ENCODE results near the gene KLF12. TPM values are rescaled to one million over a fixed set of nuclear protein-coding genes. Genes with fewer than 3 reads are reported as not detected.

KLF12 gene
- polyA plus RNA-seq, 1 experiment, result 16.3 TPM

DNA sequence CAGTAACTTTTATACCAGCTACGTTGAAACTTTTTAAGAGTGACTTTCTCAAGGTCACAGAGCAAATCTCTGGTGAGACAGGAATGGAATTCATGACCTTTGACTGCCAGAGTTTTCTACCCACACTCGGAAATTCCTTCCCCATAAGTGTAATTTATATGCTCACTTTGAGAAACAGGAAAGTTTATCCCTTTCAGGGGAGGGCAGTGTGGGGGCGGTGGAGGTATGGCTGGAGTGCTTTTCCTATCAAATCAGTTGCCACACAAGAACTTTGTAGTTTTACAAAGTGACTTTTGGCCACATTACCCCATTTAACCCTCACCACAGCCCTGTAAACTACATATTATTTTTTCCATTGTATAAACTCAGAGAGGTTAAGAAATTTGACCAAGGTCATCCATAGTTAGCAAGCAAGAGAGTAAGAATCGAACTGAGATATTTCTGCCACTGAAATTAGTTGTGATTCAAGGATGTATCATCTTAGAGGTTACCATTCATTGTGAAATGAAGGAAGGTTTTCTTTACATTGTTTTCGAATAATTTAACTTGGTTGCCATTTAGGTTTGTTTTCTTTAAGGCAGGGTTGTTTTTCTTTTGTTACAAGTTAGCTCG is 5.9 kb downstream of the KLF12 start:
- no peaks in the 10 kb centered on the region for H3K27me3 ChIP-seq (ENCODE audit: control insufficient read depth, insufficient read depth, low read length)
- ChIA-PET CTCF (no interaction called here), POLR2A (no interaction called here)
- no peaks in the 10 kb centered on the region for H3K36me3 ChIP-seq (ENCODE audit: control insufficient read depth, insufficient read depth, low read length)
- no peak for DNase-seq (ENCODE audit: low read depth)
- H3K4me3 ChIP-seq (ENCODE audit: low read depth, low read length), result no peak overlapping the region
- TF ChIP-seq, protein P1, sequence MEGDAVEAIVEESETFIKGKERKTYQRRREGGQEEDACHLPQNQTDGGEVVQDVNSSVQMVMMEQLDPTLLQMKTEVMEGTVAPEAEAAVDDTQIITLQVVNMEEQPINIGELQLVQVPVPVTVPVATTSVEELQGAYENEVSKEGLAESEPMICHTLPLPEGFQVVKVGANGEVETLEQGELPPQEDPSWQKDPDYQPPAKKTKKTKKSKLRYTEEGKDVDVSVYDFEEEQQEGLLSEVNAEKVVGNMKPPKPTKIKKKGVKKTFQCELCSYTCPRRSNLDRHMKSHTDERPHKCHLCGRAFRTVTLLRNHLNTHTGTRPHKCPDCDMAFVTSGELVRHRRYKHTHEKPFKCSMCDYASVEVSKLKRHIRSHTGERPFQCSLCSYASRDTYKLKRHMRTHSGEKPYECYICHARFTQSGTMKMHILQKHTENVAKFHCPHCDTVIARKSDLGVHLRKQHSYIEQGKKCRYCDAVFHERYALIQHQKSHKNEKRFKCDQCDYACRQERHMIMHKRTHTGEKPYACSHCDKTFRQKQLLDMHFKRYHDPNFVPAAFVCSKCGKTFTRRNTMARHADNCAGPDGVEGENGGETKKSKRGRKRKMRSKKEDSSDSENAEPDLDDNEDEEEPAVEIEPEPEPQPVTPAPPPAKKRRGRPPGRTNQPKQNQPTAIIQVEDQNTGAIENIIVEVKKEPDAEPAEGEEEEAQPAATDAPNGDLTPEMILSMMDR (IDR thresholded peaks at IDR 0.05; ENCODE audit: insufficient read depth, low read depth, low read length), result no peak

DNA sequence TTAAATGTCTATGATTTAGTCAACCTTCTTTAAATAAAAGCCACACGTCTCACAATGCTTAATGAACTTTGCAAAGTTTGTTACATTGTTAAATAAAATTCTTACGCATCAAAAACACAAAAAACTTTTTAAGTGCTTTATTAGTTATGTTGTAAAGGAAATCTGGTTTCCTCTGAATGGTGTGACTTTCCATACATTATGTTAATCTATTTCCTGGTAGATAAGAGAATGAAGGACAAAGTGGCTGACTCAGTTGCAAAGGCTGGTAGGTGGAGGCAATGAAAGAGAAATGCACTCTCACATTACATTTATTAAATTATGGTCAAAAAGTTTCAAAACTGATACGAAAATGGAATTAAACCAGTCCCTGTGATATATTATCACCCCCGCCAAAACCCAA is 15.9 kb downstream of the KLF12 start:
- Histone ChIP-seq H3K27me3 (ENCODE audit: control insufficient read depth, insufficient read depth, low read length) (no peaks in the 10 kb centered on the region), H3K4me3 (ENCODE audit: low read depth, low read length) (no peak overlapping the region), H3K36me3 (ENCODE audit: control insufficient read depth, insufficient read depth, low read length) (no peaks in the 10 kb centered on the region)
- ChIA-PET POLR2A (no interaction called here), CTCF (no interaction called here)
- TF ChIP-seq, protein P1 (IDR thresholded peaks at IDR 0.05; ENCODE audit: insufficient read depth, low read depth, low read length), result no peak
- DNase-seq (ENCODE audit: low read depth), result no peak

DNA sequence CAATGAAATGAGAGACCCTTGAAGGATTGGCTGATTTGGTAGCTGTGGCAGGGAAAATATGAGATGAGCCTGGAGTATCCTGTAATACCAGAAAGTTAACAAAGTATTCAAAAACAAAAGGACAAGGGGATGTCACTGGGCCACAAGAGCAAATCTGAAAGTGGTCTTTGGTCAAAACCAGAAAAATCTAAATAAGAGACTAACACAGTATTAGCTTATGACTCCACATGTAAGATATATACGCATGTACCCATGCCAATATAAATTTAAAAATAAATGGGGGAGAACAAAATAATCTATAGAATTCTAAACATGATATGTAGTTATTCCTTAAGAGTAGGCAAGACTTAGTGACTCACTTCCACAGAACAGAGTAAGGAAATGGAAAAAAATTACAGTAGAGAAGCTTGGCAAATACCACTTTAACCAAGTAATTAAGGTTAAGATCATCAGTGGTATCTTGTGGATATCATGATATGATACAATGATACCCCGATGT is 16.9 kb downstream of the KLF12 start:
- ChIA-PET CTCF (no interaction called here), POLR2A (no interaction called here)
- Histone ChIP-seq H3K36me3 (ENCODE audit: control insufficient read depth, insufficient read depth, low read length) (no peaks in the 10 kb centered on the region), H3K27me3 (ENCODE audit: control insufficient read depth, insufficient read depth, low read length) (no peaks in the 10 kb centered on the region), H3K4me3 (ENCODE audit: low read depth, low read length) (no peak overlapping the region)
- DNase-seq (ENCODE audit: low read depth), result no peak
- TF ChIP-seq, protein P1 (IDR thresholded peaks at IDR 0.05; ENCODE audit: insufficient read depth, low read depth, low read length), result no peak

DNA sequence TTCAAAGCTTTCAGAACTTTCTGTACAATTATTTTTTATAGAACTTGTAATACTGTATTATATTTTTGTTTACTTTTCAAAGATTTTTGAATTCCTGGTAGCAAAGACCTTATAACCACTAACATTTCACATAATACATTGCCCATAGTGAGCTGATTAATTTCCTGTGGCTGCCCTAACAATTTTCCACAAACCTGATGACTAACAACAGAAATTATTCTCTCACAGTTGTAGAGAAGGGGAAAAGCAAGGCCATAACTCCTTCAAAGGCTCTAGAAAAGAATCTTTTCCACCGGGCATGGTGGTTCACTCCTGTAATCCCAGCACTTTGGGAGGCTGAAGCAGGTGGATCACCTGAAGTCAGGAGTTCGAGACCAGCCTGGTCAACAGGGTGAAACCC is 19.1 kb downstream of the KLF12 start:
- TF ChIP-seq, protein P1 (IDR thresholded peaks at IDR 0.05; ENCODE audit: insufficient read depth, low read depth, low read length), result no peak
- CTCF ChIA-PET, result interaction anchor here (1.0 kb wide), 1 partner anchor 1105 kb away, joined by 3 read pairs; no protein-coding TSS in a partner anchor
- H3K4me3 ChIP-seq (ENCODE audit: low read depth, low read length), result no peak overlapping the region
- H3K36me3 ChIP-seq (ENCODE audit: control insufficient read depth, insufficient read depth, low read length), result no peaks in the 10 kb centered on the region
- no peaks in the 10 kb centered on the region for H3K27me3 ChIP-seq (ENCODE audit: control insufficient read depth, insufficient read depth, low read length)
- DNase-seq (ENCODE audit: low read depth), result no peak
- POLR2A ChIA-PET, result no interaction called here

DNA sequence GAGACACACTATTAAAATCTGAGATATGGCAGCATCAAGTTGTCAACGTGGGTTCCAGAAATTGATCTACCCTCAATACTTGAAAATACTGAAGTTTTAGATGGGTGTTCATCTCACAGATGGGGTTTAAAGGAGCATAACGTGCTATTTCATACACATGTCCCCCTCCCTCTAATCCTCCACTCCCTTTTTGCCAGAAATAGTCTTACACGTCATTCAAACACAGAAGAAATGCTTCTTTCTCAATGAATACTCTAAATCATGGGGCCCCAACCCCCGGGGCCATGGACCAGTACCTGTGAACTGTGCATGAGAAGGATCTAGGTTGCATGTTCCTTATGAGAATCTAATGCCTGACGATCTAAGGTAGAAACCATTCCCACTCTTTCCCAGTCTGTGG is 19.6 kb downstream of the KLF12 start:
- H3K36me3 ChIP-seq (ENCODE audit: control insufficient read depth, insufficient read depth, low read length), result no peaks in the 10 kb centered on the region
- ChIA-PET CTCF (interaction anchor here (1.0 kb wide), 1 partner anchor 1105 kb away, joined by 3 read pairs; no protein-coding TSS in a partner anchor), POLR2A (no interaction called here)
- DNase-seq (ENCODE audit: low read depth), result no peak
- TF ChIP-seq, protein P1 (IDR thresholded peaks at IDR 0.05; ENCODE audit: insufficient read depth, low read depth, low read length), result no peak
- H3K4me3 ChIP-seq (ENCODE audit: low read depth, low read length), result no peak overlapping the region
- H3K27me3 ChIP-seq (ENCODE audit: control insufficient read depth, insufficient read depth, low read length), result no peaks in the 10 kb centered on the region

All from BJ (cell line).